Lung microvascular endothelial cell (primary cell): Measurements from ENCODE around the gene SARNP. TPM values are rescaled to one million over a fixed set of nuclear protein-coding genes. Genes with fewer than 3 reads are reported as not detected.

Source experiments
- DNase-seq, 2 donors: peaks; one replicate each; pipeline versions ENCODE4 v3.0.0 to v3.0.0-alpha.2; 2010; ENCODE audit warnings: low read depth in 2 of 2
- total RNA-seq: library from RNA; depleted of rRNA; stranded (reverse); fragments of >200 nt; gene quantifications from 2 replicates; pipeline ENCODE4 v1.2.1, GENCODE V29; 2014

The SARNP gene
- total RNA-seq, 1 donor from 2014 or later, result 74.0 TPM

- no peak for DNase-seq
These were observed 105.6 kb downstream of the SARNP start for GRCh38 chr12:55711786-55712553.

GRCh38 chr12:55708695-55709233 is 108.8 kb downstream of the SARNP start:
- no peak for DNase-seq

GRCh38 chr12:55707841-55708694 is 109.5 kb downstream of the SARNP start, which contains the start of gene ITGA7:
Gene ITGA7 (minus strand): TSS chr12:55707904. CDS start chr12:55707682, 222 bp downstream.
- no peak for DNase-seq

Other genes with a start within 250 kb of the SARNP start
- not detected in 2 replicates for gene OR2AP1, start 245.3 kb downstream of the SARNP start, total RNA-seq
- not detected in 2 replicates for gene OR10P1, start 180.8 kb downstream of the SARNP start, total RNA-seq
- gene ITGA7, start 109.8 kb downstream of the SARNP start, total RNA-seq, result under 0.01 and 0.20 TPM in 2 replicates
- 57.1 and 65.3 TPM in 2 replicates for gene BLOC1S1, start 101.7 kb downstream of the SARNP start, total RNA-seq
- 0.40 and 0.65 TPM in 2 replicates for gene RDH5, start 97.3 kb downstream of the SARNP start, total RNA-seq
- gene CD63, start 88.7 kb downstream of the SARNP start, total RNA-seq, result 1,160 and 1,633 TPM in 2 replicates
- gene GDF11, start 74.6 kb downstream of the SARNP start, total RNA-seq, result 1.4 and 1.5 TPM in 2 replicates
- 22.7 and 30.6 TPM in 2 replicates for gene ORMDL2, start 317 bp upstream of the SARNP start, total RNA-seq
- 33.6 and 53.8 TPM in 2 replicates for gene DNAJC14, start 11.9 kb upstream of the SARNP start, total RNA-seq
- gene MMP19, start 25.2 kb upstream of the SARNP start, total RNA-seq, result 0.22 and 0.40 TPM in 2 replicates
- gene PYM1, start 110.2 kb upstream of the SARNP start, total RNA-seq, result 25.1 and 26.8 TPM in 2 replicates
- gene DGKA, start 113.4 kb upstream of the SARNP start, total RNA-seq, result 9.5 and 12.9 TPM in 2 replicates
- gene PMEL, start 148.3 kb upstream of the SARNP start, total RNA-seq, result 0.20 and 0.22 TPM in 2 replicates
- gene CDK2, start 149.1 kb upstream of the SARNP start, total RNA-seq, result 18.1 and 20.8 TPM in 2 replicates
- 25.3 and 32.5 TPM in 2 replicates for gene RAB5B, start 156.4 kb upstream of the SARNP start, total RNA-seq
- gene SUOX, start 179.6 kb upstream of the SARNP start, total RNA-seq, result 8.9 and 10.1 TPM in 2 replicates
- 0.20 and 0.22 TPM in 2 replicates for gene IKZF4, start 203.3 kb upstream of the SARNP start, total RNA-seq
- 99.2 and 124 TPM in 2 replicates for gene RPS26, start 224.2 kb upstream of the SARNP start, total RNA-seq